Endometrial microvascular endothelial cells (primary cell): ENCODE measurements around the gene CDK14. TPM values are rescaled to one million over a fixed set of nuclear protein-coding genes. Genes with fewer than 3 reads are reported as not detected.

Source experiments
- in situ Hi-C: cut with HindIII; loops from 2 replicates; pipeline ENCODE4 v1.10.0; 2017; ENCODE audit warnings: low sequenced_read_pairs, low pct_unique_long_range_greater_than_20kb; ENCODE audit errors: inconsistent ontology term
- total RNA-seq: library from RNA; depleted of rRNA; stranded (reverse); fragments of >200 nt; gene quantifications from one replicate; pipeline ENCODE4 v1.2.3, GENCODE V29; 2015; ENCODE audit errors: inconsistent ontology term

Gene CDK14
- total RNA-seq, 1 donor from 2014 or later: 7.2 TPM

DNA sequence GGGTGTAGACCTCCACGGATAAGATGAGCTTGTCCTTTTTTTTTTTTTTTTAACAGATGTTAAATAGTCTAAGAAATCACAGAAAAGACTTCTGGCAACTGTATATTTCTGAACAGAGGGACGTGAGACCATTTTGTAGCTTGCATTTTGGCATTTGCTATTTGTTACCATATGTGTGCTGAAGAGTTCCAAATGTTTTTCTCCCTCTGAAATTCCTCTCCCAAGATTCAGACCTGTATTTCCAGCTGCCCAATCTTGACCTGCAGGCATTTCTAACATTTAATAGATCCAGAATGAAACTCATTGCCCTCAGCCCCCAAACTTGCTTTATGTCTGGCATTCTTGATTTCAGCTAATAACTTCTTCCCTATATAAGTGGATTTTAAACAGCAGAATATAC lies 445.0 kb downstream of the CDK14 start:
- in situ Hi-C loops: no loop called here

DNA sequence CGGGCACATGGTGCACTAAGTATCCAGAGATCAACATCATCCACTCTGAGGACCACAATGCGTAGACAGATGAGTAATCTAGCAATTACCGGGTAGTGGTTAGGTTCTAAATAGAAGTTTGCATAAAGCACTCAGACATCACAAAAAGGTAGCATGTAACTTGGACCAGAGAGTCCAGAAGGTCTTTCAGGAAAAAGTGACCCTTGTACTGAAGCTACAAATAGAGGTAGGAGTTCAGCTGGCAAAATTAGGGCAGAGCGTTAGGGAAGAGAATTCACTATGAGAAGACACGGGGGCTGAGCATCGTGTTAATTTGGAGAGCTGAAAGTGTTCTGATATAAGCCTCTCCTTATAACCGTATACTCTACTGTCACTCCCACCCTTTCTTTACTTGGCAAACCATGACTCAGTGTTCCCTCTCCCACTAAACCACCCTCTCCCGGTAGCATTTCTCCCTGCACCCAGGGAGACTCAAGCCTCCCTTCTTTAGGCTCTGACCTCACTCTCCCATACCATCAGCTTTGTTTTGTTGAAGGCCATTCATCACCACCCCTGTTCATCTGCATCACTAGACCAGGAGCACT lies 445.9 kb downstream of the CDK14 start:
- in situ Hi-C loops: no loop called here

DNA sequence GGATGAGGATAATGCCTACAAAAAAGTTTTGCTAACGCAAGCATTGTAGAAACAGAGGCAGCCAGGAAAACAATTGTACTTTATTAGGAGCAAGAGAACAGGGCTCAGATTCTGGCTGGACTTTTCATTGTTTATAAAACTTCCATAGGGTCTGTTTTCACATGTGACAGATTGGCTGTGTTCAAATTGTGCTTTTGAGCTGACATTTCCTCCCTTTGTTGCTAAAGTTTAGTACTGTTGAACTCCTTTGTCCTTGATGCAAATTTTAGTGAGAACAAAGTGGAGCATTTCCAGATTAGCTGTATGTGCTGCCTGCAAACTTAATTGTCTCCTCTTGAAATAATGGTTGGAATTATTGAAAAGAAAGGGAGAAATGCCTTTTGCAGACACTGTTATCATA lies 447.1 kb downstream of the CDK14 start:
- in situ Hi-C loops: no loop called here

DNA sequence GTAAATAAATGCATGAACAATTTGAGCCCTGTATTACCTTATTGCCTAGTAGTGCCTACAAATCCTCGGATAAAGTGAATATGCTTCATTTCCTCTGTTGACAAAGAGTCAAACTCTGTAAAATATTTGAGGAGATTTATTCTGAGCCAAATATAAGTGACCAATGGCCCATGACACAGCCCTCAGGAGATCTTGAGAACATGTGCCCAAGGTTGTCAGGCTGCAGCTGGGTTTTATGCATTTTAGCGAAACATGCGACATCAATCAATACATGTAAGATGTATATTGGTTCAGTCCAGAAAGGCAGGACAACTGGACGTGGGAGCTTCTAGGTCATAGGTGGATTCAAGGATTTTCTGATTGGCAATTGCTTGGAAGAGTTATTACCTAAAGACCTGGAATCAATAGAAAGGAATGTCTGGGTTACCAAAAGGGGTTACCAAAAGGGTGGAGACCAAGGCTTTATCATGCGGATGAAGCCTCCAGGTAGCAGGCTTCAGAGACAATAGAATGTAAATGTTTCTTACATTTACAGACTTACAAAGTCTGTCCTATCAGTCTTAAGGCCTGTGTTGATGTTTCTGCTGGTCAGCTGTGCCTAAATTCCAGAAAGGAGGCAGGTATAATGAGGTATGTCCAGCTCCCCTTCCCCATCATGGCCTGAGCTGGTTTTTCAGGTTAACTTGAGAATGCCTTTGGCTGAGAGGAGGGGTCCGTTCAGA lies 448.0 kb downstream of the CDK14 start:
- in situ Hi-C loops: no loop called here

DNA sequence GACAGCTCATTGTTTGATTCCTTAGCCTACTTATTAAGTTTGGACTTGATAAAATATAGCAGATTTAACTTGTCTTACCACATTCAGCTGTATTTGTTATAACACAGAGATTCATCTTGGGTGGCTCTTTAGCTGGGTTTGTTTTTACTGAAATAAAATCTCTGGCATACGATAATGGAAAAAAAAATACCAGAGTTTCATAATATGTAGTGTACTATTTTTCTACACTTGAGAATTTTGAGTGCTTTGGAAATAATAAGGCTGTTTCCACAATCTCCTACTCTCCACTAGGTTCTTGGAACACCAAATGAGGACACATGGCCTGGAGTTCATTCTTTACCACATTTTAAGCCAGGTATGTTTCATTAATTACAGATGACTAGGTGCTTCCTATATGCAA lies 449.5 kb downstream of the CDK14 start:
- in situ Hi-C loops: no loop called here

DNA sequence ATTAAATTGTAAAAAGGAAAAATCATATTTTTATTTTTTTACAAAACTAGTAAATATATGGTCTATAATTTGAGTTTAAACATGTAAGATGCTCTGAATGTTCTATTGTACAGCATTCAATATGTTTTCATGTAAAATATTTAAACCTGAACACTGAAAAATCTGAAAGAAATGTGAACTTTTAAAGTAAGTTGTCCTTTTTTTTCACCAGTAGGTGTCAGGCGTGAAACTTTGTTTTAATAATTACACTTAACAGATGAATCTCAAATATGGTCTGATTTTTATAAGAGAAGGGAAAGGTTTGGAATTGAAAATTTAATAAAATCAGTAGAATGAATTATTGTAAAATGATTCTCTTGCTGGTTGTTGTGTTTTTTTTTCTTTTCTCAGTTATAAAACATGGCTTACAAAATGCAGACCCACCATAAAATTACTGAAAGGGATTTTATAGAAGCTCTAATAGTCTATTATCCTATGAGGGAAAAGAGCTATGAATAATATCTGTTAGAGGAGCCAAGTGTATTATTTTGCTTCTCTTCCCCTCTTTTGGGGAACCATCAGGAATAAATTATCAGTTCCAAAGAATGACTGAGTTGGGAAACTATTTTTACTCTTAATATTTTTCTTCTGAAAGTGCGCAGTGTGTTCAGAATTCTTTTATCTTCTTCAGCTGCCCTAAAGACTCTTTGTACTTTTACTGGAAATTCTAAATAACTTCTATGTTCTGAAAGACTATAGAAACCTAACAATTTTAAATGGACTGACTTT lies 450.4 kb downstream of the CDK14 start:
- in situ Hi-C loops: no loop called here

DNA sequence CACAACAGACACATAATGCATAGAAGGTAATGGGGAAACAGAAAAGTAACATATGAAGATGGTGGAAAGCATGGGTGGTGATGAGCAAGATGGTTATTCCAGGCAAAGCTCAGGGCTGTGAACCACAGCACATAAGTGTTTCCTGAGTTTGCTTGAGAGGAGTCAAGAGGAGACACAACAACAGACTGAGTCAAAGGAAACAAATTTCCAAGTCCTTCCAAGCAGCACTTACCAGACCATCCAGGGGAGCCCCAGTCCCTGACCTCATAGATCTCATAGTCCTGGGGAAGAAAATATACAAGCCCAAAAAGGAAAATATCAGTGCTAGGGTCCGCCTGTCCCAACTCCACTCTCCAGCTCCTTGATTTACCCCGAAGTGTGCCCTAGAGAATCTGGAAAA lies 451.5 kb downstream of the CDK14 start:
- in situ Hi-C loops: no loop called here

DNA sequence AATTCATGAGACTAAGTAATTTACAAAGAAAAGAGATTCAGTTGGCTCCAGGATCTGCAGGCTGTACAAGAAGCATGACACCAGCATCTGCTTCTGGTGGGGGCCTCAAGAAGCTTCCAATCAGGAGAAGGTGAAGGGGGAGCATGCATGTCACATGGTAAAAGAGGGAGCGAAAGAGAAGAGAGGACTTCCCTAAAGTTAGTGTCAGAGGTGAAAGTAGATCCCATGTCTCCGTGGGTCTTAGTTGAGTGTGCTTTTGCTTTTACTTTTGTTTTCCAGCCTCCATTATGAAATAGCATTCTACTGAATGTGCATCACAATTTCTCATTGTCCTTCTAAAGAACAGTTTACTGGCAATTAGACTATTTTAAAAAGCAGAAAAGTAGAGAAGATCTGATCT lies 454.6 kb downstream of the CDK14 start:
- in situ Hi-C loops: no loop called here

DNA sequence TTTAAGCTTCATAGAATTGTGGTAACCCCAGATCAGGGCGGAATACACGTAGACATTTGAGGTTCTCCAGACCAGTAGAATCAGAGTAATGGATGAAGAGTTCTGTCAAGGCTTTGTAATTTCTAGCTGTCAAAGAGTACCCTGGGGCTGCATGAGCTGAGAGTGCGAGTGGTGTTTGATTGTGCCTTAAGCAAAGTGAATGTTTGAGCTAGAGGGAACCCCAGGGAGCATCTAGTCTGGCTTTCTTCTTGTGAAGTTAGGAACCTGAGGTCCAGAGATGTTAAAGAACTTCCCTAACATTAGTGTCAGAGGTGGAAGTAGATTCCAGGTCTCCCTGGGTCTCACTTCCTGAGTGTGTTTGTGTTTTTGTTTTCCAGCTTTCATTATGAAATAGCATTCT lies 455.8 kb downstream of the CDK14 start:
- in situ Hi-C loops: no loop called here

DNA sequence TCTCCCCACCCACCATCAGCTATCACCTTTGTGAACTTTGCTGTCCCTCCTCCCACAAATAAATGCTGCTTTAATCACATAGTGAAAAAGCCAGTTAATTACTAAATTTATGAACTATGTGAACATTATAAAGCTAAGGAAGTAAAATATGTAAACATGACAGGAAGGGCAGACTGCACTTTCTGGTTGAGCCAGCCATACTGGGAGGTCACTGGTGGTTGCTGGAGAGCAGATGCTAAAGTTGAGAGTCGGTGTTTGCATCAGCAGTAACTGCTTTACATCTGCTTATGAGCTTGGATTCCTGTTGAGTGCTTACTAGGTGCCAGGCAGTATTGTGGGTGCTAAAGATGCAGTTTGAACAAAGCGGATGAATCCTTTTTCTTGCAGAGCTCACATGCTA lies 458.3 kb downstream of the CDK14 start:
- in situ Hi-C loops: no loop called here

DNA sequence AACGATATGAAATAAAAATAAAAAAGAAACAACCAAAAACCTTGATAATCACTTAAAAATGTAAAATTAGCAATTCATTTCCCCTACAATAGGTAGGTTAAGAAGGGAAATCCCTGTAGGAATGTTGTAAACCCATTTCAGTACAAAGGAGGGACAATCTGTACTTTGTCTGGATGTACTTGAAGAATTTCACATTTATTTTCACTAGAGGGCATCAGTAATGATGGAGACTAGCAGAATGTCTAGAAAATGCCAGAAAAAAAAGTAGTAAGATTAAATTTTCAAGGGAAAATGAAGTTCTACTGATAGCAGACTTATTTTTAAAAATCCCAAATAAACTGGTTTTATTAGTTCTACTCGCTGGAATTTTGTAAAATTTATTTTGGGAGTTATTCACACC lies 459.1 kb downstream of the CDK14 start:
- in situ Hi-C loops: no loop called here

DNA sequence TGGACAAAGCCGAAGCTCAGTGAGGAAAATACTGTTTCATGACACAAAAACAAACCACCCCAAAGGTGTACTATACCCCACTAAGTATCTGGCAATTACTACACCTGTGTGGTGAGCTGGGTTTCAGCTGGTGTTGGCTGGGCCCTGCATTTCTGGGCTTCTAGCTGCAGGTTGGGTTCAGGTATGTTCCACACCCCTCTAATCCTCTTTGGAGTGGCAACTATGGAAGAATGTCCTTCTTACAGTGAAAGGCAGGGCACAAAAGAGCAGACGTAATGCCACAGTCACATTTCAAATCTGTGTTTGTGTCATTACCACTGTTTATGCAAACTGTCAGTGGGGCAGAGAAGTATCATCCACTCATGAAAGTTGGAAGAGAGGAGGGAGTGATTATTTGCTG lies 466.6 kb downstream of the CDK14 start:
- in situ Hi-C loops: no loop called here

DNA sequence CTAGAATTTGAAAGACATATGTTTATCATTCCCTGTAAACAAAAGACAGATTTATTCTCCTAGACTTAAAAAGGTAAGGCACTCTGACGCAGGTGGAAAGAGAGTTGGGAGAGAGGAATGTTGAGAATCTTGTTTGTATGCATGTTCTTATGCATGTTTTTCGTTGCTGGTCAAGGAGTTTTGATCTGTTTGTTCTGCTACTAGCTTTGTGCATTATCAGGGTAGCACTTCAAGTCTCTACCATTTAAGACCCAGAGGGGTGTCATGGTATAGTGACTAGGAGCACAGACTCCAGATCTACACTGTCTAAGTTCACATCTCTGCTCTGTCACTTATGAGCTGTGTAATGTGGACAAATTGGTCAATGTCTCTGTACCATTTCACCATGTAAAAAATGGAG lies 467.9 kb downstream of the CDK14 start:
- in situ Hi-C loops: no loop called here

DNA sequence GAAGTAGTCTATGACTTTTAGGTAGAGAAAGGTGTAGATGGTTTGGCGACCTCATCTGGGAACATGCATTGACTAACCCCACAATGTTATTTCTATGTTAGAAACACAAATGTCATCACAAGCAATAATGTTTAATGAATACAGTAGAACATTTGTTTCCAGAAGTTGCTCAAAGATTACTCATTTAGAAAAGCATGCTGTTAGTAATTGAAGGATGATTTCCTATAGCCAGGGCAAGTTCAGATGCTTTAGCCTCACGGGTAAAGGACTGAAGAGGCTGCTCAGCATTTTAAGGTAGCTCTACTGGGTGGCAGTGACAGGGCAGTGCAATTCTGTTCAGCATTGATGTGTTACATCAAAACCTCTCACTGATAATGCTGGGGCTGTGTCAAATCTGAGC lies 468.8 kb downstream of the CDK14 start:
- in situ Hi-C loops: no loop called here

DNA sequence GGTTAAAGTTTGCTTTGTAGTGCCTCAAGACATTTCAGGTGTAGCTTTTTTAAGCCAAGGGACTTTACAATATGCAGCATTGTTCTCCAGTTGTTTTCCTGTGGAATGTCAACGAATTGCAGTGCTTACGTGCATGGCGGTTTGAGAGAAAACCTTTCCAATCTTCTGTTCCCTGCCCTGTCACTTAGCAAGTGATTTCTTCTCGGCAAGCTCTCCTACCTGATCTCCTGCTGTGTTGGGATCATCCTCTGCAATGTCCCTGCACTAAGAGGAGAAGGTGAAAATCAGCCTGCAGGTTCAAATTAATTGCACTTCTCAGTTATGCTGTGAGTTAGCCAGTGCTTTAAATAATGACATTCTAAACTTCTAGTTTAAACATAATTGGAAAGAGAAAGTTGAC lies 470.5 kb downstream of the CDK14 start:
- in situ Hi-C loops: no loop called here

DNA sequence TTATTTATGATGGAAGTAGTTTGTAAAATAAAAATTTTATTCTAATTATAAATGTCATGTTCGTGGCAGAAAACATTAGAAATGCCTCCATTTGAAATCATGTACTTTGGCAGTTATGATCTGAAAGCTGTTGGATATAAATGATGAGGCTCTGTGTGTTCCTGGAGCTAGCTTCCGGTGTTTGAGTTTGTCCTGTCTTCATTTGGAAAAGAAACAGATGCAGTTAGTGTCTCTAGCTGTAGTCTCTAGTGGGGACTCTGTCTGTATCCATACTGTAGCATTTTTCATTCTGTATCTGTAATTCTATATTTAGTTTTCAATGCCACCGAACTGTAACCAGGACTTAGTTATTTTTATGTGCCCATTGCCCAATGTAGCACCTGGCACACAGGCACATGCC lies 471.1 kb downstream of the CDK14 start:
- in situ Hi-C loops: no loop called here

DNA sequence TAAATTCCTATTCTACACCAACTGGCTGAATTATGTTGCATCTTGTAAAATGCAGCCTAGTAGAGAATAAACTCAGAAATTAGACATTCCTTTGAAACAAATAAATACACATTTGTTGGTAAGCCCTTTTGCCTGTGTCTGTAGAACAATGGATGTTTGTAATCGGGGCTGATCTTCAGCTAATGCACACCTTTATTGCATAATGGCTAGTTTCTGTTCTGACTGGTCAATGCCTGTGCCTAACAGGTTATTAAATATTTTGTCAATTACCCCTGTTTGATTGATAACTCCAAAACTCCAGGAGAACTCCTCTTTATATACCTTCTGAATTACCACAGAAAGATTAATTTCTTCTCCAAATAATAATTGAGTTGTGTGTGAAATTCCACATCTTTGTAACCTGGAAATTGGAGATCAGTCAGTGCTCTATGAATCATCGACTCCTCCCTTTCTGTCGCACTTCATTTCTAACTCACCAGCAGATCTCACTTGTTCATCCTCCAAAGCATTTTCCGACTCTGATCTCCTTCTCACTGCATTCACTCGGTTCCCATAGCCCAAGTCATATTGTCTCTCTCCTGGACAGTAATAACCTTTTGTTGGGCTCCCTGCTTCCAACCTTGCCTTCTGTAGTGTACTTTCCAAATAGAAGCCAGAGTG lies 472.1 kb downstream of the CDK14 start:
- in situ Hi-C loops: no loop called here

DNA sequence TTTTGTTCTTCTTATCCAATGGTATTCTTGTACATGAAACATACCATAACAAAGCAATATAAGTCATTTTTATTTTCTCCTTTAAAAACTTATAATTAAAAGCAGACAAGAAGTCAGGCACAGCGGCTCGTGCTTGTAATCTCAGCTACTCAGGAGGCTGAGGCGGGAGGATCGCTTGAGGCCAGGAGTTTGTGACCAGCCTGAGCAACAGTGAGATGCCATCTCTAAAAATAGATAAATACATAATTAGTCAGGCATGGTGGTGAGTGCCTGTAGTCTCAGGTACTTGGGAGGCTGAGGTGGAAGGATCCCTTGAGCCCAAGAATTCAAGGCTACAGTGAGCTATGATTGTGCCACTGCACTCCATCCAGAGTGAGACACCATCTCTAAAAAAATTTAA lies 473.0 kb downstream of the CDK14 start:
- in situ Hi-C loops: no loop called here

DNA sequence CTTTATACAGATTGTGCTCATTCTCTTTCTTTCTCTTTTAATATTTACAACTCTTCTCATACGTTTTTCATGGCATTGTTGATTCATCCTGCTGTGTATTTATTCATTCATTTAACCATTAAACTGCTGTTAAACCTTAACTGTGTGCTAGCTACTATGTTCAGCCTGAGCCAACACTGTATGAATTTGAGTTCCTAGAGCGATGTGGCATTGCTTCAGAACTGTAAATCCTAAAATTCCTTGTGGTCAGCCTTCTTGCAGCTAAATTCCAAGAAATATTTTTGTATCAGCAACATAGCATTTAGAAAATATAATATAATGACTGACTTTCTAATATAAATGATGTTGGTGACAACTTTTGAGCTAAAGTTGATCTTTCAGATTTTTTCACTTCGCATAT lies 483.4 kb downstream of the CDK14 start:
- in situ Hi-C loops: no loop called here

DNA sequence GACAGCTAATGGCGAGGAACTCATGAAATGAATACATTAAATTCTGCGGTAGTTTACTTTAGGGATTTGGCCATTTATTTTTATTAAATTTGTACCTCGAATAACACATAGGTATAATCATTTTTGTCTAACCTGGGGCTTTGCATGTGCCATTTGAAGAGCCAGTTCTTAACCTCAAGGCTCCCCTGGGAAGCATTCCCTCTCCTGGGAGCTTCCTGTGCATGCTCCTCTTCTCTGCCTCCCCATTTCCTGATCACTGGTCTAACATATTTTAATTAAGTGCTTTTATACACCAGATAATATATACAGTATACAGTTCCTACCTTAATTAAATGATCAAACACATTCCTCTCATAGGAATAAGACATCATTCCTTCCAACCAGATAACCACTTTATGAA lies 484.2 kb downstream of the CDK14 start:
- in situ Hi-C loops: no loop called here
